Measurements from ENCODE around the gene FDCSP. TPM values are rescaled to one million over a fixed set of nuclear protein-coding genes. Genes with fewer than 3 reads are reported as not detected.

Gene FDCSP
- total and polyA plus RNA-seq, 2 of the 13 experiments (the other 11 are each of a cell fraction or from before 2014, with no cell fraction given) = not detected

GRCh38 chr4:70197842-70198241 is 28.1 kb upstream of the FDCSP start (continued):
- TF ChIP-seq REST (IDR thresholded peaks at IDR 0.05; ENCODE audit: borderline replicate concordance in 1 of 2, low read depth in 1 of 2, low read length in 2 of 2) (no peak), ZNF263 (CRISPR knock-in tag; IDR thresholded peaks at IDR 0.05) (no peak), ZBTB40 (IDR thresholded peaks at IDR 0.05) (no peak), ZBTB40 (CRISPR knock-in tag; IDR thresholded peaks at IDR 0.05) (no peak), ATF7-NPFF (CRISPR knock-in tag; IDR thresholded peaks at IDR 0.05; ENCODE audit: low read depth) (no peak), ISX (CRISPR knock-in tag; conservative IDR thresholded peaks at IDR 0.05) (no peak), STAG1 (CRISPR knock-in tag; IDR thresholded peaks at IDR 0.05) (no peak), RAD21 (CRISPR knock-in tag; IDR thresholded peaks at IDR 0.05) (no peak), RFX3 (CRISPR knock-in tag; IDR thresholded peaks at IDR 0.05) (no peak), SRSF1 (optimal IDR thresholded peaks at IDR 0.05; ENCODE audit: low read depth, low read length) (no peak), NCOA2 (CRISPR knock-in tag; IDR thresholded peaks at IDR 0.05) (no peak; the same call in 1 of the 2 replicates), ZNF850 (CRISPR knock-in tag; conservative IDR thresholded peaks at IDR 0.05) (no peak), RXRA (CRISPR knock-in tag; IDR thresholded peaks at IDR 0.05) (no peak), IRF9 (CRISPR knock-in tag; IDR thresholded peaks at IDR 0.05; ENCODE audit: borderline replicate concordance) (no peak), RBM22 (optimal IDR thresholded peaks at IDR 0.05; ENCODE audit: low read length) (no peak), NFRKB (IDR thresholded peaks at IDR 0.05) (no peak), ZBTB7B (CRISPR knock-in tag; IDR thresholded peaks at IDR 0.05) (0 out of 2 replicates have a peak, but pooled peaks have one; percentile 42), PRMT3 (CRISPR knock-in tag; IDR thresholded peaks at IDR 0.05; ENCODE audit: borderline replicate concordance, low read depth) (no peak)

Measured in HepG2 (cell line).